NCI-H1694 treated with DMSO at 0.1 percent for 48 hours (cell line): ENCODE data around the gene AP4S1.
"Not testable (repeated sequence)": the region's sequence is repeated elsewhere in the genome, so short reads cannot be mapped to it uniquely, and the experiment has no call there.

Experiments
- DNase-seq: peaks from one replicate; lab custom pipeline; 2025; lab: John Stamatoyannopoulos, UW

AP4S1 gene

DNA sequence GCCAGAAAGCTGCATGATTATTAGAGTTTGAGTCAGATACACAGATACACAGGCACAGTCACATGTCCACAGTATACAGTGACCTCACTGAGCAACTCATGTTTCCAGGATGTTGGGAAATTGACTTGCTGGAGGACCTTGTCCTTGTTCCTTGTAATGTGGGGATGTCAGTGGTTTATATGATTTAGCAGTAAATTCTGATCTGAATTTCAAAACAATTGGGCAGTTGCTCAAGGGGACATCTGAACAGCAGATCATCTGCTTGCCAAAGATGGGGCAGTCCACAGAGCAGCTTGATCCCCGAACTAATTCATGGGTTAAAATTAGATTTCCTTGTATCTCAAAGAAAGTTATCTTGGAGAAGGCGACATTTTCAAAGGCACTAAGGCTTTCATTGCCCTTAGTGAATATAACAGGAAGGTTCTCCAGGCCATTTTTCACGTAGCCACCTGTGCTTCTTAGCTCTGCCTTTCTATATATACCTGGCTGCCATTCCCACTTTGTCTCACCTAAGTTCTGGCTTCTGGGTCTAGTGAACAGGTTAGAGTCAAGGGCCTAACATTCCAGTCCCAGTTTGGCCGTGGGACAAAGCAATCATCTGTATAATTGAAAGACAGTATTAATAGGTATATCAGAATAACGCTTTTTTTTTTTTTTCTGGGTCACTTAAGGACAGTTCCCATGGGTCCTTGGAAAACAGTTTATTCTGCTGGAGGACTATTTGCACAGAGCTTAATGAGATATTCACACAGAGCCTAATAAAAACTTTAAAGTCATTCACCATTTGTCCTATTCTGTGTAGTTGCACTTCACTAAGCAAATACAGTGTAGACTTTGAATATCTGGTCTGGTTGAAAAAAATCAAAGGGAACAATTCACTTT lies 65.7 kb downstream of the AP4S1 start:
- DNase-seq = peak; percentile 18

GRCh38 chr14:31092160-31092708 lies 66.8 kb downstream of the AP4S1 start:
- no peak for DNase-seq

- DNase-seq = not testable (repeated sequence)
Observed at GRCh38 chr14:31093884-31094839, 68.7 kb downstream of the AP4S1 start.

GRCh38 chr14:31095817-31096216 lies 70.4 kb downstream of the AP4S1 start:
- DNase-seq = not testable (repeated sequence)

DNA sequence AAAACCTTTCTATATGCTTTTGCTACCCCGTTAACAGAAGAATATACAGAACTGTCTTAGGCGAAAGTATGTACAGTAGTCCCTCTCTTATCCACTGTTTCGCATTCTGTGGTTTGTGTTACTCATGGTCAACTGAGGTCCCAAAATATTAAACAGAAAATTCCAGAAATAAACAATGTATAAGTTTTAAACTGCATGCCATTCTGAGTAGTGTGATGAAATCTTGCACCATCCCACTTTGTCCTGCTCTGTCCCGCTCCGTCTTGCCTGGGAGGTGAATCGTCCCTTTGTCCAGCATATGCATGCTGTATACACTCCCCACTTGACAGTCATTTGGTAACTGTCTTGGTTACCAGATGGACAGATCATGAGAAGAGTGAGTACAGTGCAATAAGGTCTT lies 70.8 kb downstream of the AP4S1 start:
- DNase-seq = no peak

DNA sequence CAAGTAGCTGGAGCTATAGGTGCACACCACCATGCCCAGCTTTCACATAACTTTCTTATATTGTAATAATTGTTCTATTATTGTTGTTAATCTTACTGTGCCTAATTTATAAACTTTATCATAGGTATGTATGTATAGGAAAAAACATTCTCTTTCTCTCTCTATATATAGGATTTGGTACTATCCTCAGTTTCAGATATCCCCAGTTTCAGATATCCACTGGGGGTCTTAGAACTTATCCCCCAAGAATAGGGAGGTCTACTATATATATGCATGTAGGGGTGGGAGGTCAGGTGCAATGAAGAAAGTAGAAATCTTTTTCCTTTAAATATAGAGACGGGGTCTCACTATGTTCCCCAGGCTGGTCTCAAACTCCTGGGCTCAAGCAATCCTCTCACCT lies 71.6 kb downstream of the AP4S1 start:
- no peak for DNase-seq

- DNase-seq = no peak
Observed at GRCh38 chr14:31106768-31107167, 81.3 kb downstream of the AP4S1 start.

DNA sequence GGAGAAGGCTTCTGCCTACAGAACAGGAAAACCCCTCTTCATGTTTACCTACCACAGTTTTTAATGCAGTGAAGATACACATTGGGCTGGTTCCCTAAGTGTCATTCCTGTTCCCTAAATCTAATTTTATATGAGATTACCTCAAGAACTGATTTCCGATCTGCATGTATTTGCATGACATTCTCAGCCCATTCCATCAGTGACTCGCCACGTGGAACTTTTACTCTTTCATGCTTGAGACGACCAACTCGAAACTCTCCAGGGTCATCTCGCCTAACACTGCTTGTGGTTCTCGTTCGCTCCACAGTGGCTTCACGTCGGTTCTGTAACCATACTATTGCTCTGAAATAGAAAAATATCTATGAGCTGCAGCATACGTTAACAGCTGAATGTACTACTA lies 83.8 kb downstream of the AP4S1 start:
- no peak for DNase-seq

- no peak for DNase-seq
Observed at GRCh38 chr14:31110872-31111271, 85.4 kb downstream of the AP4S1 start.

DNA sequence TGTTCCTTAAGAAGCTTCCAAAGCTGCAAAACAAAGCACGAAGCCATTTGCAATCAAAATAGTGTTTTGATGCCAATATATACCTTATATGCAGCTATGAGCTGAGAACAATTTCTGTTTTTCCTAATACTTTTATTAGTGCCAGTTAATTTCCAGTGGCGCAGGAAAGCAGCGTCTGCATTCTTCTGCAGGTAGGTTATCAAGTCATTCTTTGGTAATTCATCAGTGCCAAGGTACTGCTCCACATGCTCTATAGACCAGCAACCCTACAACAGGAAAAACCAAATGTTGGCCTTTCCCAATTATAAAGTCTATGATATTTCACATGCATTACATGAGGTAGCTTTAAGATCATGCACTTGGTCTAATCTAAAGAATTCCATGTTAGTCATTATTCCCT lies 88.3 kb downstream of the AP4S1 start:
- DNase-seq = no peak

DNA sequence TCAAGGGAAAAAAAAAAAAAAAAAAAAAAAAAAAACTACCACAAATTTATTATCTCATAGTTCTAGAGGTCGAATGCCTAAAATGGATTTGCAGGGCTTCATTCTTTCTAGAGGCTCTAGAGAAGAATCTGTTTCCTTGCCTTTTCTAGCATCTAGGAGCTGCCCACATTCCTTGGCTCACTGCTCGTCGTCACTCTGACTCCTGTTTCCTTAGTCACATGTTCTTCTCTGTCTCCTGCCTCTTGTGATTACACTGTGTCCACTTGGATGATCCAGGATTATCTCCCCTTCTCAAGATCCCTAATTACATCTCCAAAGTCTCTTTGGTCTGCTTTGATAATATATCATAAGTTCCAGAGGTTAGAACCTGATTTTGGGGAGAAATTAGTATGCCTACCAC lies 93.4 kb downstream of the AP4S1 start:
- DNase-seq = no peak

DNA sequence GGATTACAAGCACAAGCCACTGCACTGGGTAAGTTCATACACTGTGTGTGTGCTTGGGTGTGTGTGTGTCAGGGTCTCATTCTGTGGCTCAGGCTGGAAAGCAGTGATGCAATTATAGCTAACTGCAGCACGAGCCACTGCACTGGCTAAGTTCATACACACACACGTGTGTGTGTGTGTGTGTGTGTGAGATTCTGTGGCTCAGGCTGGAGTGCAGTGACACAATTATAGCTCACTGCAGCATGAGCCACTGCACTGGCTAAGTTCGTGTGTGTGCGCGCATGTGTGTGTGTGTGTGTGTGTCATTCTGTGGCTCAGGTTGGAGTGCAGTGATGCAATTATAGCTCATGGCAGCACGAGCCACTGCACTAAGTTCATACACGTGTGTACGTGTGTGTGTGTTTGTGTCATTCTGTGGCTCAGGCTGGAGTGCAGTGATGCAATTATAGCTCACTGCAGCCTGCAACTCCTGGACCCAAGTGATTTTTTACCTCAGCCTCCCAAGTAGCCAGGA lies 96.7 kb downstream of the AP4S1 start:
- no peak for DNase-seq

GRCh38 chr14:31122921-31123320 lies 97.5 kb downstream of the AP4S1 start:
- no peak for DNase-seq

- no peak for DNase-seq
Observed at GRCh38 chr14:31124197-31124596, 98.7 kb downstream of the AP4S1 start.

DNA sequence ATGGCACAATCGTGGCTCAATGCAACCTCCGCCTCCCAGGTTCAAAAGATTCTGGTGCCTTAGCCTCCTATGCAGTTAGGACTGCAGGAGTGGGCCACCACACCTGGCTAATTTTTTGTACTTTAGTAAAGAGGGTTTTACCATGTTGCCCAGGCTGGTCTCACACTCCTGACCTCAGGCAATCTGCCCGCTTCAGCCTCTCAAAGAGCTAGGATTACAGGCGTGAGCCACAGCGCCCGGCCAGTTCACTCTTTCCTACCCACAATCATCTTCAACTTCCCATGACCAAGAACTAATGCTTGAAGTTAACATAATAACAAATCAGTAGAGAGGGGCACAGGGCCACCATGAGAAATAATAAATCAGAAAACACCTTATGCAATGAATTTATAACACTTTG lies 99.8 kb downstream of the AP4S1 start:
- DNase-seq = no peak

GRCh38 chr14:31126680-31127079 lies 101.2 kb downstream of the AP4S1 start:
- DNase-seq = no peak

- no peak for DNase-seq
Observed at GRCh38 chr14:31127690-31128089, 102.2 kb downstream of the AP4S1 start.

DNA sequence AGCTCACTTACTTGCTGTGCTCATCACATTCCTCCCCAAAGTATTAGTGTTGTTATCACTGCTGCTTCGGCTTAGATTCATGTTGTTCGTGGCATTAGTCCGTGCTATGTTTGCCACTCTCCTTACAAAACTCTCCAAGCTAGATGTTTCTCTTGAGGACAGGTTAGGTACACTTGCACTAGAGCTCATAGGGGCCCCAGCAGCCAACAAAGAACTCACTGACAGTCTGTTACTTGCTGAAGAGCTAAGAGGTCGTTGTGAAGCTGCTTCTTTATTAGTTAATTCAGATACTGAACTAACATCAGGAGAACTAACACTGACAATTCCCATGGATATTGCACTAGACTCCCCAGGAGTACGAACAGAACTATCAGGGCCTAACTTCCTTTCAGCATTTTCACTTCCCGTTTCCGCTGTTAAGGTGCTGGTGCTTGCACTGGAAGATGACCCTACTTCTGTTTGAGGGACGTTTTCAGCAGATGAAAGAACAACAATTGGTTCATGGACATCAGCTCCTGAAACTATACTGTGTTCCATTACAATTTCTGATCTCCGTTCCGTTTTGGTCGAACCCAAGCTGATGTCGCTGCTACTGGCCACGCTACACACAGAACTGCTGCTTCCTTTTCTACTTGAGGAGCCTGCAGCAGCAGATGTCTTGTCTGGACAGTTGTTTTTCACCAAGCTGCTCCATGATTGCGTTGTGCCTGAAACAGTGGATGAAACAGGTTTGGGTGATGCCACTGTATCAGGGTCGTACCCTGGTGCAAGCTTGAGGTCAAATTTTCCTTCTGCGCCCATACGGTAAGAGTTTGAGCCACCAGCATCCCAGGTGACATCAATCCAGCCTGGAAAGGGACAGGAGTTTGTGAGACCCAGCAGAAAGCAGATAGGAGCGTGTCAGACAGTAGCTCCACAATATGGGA lies 103.4 kb downstream of the AP4S1 start:
- no peak for DNase-seq

GRCh38 chr14:31133133-31133532 lies 107.7 kb downstream of the AP4S1 start:
- DNase-seq = no peak

- no peak for DNase-seq
Observed at GRCh38 chr14:31137214-31137889, 111.9 kb downstream of the AP4S1 start.

GRCh38 chr14:31138301-31138700 lies 112.9 kb downstream of the AP4S1 start:
- no peak for DNase-seq
